Measurements from ENCODE around the gene RAD51C.

DNA sequence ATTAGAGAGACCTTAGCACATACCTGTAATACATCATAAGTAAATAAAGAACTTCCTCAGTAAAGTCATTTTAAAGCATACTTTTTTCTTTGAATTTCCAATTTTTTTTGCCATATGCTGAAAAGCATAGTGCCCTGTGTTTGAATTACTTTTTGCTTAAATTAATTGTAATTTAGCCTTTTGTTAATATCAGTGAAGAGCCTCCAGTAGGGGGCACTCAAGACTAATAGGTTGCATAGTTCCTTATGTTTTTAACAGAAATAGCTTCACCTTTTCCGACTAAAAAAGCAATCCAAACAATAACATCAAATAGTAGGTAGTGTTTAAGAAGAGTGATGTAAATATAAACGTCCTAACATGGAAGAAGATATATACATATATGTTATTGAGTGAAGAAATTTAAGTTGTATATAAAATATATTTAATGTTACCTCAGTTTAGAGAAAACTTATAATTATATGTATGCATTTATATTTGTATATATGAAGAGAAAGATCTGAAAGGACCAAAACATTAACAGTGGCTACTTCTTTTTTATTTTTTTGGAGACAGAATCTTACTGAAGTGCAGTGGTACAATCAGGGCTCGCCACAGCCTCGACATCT, 18.6 kb downstream of the RAD51C start:
- TF ChIP-seq ZFX (IDR thresholded peaks at IDR 0.05; ENCODE audit: borderline replicate concordance): no peak
- TF ChIP-seq, protein P1, sequence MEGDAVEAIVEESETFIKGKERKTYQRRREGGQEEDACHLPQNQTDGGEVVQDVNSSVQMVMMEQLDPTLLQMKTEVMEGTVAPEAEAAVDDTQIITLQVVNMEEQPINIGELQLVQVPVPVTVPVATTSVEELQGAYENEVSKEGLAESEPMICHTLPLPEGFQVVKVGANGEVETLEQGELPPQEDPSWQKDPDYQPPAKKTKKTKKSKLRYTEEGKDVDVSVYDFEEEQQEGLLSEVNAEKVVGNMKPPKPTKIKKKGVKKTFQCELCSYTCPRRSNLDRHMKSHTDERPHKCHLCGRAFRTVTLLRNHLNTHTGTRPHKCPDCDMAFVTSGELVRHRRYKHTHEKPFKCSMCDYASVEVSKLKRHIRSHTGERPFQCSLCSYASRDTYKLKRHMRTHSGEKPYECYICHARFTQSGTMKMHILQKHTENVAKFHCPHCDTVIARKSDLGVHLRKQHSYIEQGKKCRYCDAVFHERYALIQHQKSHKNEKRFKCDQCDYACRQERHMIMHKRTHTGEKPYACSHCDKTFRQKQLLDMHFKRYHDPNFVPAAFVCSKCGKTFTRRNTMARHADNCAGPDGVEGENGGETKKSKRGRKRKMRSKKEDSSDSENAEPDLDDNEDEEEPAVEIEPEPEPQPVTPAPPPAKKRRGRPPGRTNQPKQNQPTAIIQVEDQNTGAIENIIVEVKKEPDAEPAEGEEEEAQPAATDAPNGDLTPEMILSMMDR (IDR thresholded peaks at IDR 0.05): peak; percentile 90

Measured in 22Rv1 (cell line).